Right lobe of liver (tissue), 6 donors: ENCODE measurements around the gene ARHGAP27. TPM values are rescaled to one million over a fixed set of nuclear protein-coding genes. Genes with fewer than 3 reads are reported as not detected.
A peak's percentile ranks its signal among the peaks of the same experiment; 100 is the strongest.
"Not testable (repeated sequence)": the region's sequence is repeated elsewhere in the genome, so short reads cannot be mapped to it uniquely, and the experiment has no call there.

Source experiments
- ATAC-seq, 4 donors: fragments of 200-7000 bp; cut with Tn5 transposase; one replicate each; pipeline ENCODE4 v1.9.1; 2020; ENCODE audit warnings: mild to moderate bottlenecking in 4 of 4, moderate library complexity in 4 of 4
- DNase-seq, 3 donors: peaks; one replicate each; pipeline ENCODE4 v3.0.0-alpha.2; 2020
- H3K27ac ChIP-seq, 3 donors: fragments of 200-600 bp; one replicate each; pipeline ENCODE4 v1.8.0; 2022
- H3K27me3 ChIP-seq, 2 donors: fragments of 200-600 bp; one replicate each; pipeline ENCODE4 v1.8.0; 2022
- H3K36me3 ChIP-seq, 4 donors: fragments of 200-600 bp; sonication (generic) in 1 of 4; one replicate each; pipeline versions ENCODE4 v1.5.1 to v1.8.0; 2017 to 2022; ENCODE audit warnings: control low read depth in 1 of 4
- H3K4me1 ChIP-seq, 4 donors: fragments of 200-600 bp; sonication (generic) in 1 of 4; one replicate each; pipeline versions ENCODE4 v1.5.1 to v1.8.0; 2017 to 2022; ENCODE audit warnings: control low read depth in 1 of 4
- H3K4me3 ChIP-seq, 3 donors: fragments of 200-600 bp; one replicate each; pipeline ENCODE4 v1.8.0; 2022
- H3K9me3 ChIP-seq, 4 donors: fragments of 200-600 bp; sonication (generic) in 1 of 4; one replicate each; pipeline versions ENCODE4 v1.5.1 to v1.8.0; 2017 to 2022; ENCODE audit warnings: control low read depth in 1 of 4
- POLR2A ChIP-seq: fragments of 450-650 bp; IDR thresholded peaks from one replicate; pipeline ENCODE4 v1.6.1; 2017; ENCODE audit warnings: antibody characterized with exemption, mild to moderate bottlenecking
- WGBS: methylation state at CpG from one replicate; pipeline ENCODE4 v1.1.6; 2018; ENCODE audit warnings: low coverage, low lambda C conversion rate; ENCODE audit not compliant: insufficient coverage; ENCODE audit errors: missing lambda C conversion rate; 5-methylcytosine and 5-hydroxymethylcytosine counted together
- intact Hi-C, 2 donors: fragments of 100-400 bp; cut with DNase I; formaldehyde crosslinking; loops; one replicate each; pipeline versions ENCODE4 v1.11.2 to v1.14.1; 2022
- long read RNA-seq: library from polyadenylated mRNA; unstranded; transcript quantifications from one replicate; pipeline ENCODE4 v2.0.0, GENCODE V29; 2019
- total RNA-seq, 6 experiments: library from RNA; depleted of rRNA in 2 of 6; stranded (reverse); fragments of >200 nt in 2 of 6; fragmentation: NEBNext Ultra II Directional in 3 of 6; extraction: Animal tissue kit (Norgen Biotek cat#: 25700) in 3 of 6; gene quantifications; one replicate each; pipeline versions ENCODE4 v1.1.0 to v1.2.4, GENCODE V29; 2016 to 2023
- TF ChIP-seq, protein P1 (sequence below), 4 donors: fragments of 200-600 bp in 3 of 4; fragments of 450-650 bp in 1 of 4; IDR thresholded peaks; one replicate each; pipeline versions ENCODE4 v1.5.1 to v1.8.0; 2016 to 2022; ENCODE audit warnings: antibody characterized with exemption in 4 of 4, mild to moderate bottlenecking in 2 of 4
- donor health status: DM: no; HTN: yes; CAD: no.
- donor health status: DM: no; HTN: no; CAD: no.
- donor health status: DM: no; HTN: no; CAD: no.
- donor health status: DM: no; HTN: yes; CAD: no.
- donor health status: DM: no; HTN: yes; CAD: no.

Gene ARHGAP27
- total RNA-seq, result 1 to 10 TPM; 4.9 to 9.3 (median 6.8) TPM
- long read RNA-seq, result 0 reads

DNA sequence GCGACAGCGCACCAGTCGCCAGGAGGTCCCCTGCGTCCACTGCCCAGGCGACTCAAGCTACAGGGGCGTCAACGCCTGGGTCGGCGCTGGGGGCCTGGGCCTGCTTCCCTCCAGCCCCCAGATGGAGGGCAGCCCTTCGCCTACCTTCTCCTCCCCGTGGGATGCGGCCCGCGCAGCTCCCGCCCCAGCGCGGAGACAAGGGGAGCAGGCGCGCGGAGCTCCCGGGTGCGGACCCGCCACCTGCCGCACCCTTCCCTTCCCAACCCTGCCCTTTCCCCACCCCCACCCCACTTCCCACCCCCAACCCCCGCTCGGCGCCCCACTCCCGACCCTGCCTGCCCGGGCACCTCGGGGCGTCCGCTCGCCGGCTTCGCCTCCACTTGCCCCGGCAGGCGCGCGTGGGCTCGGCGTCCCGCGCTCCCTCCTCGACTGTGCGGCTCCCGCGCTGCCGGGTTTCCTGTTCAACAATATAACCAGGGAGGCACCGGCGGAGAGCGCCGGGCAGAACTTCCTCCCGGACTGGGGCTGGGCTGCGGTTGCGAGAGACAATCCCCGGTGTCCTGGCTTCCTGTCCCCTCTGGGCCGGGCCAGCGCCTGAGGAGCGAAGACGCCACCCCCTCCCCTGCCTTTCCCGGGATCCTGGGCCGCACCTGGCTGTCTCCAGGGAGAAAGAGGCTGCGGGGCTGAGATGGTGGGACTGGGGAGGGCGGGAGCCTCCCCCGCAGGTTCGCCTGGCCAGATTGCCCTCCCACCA, at the start of gene ARHGAP27:
ARHGAP27 (minus strand) TSS at position 466 of the 754 bp plus-strand sequence. CDS start 2,591 bp downstream, outside the sequence.
- Histone ChIP-seq H3K36me3 (peaks cover 0 to 5% (median 0%) of the 10 kb centered on the region in 4 donors), H3K27me3 (peaks cover 0 to 19% of the 10 kb centered on the region in 2 donors), H3K9me3 (no peaks in the 10 kb centered on the region), H3K4me3 (peak within 1 kb of the TSS; percentile 41 to 51 (median 46)), H3K27ac (peak within 1 kb of the TSS in 2 of 3 donors; percentile 9 to 60), H3K4me1 (peaks cover 0 to 25% (median 5%) of the 10 kb centered on the region in 4 donors)
- WGBS, result 0% methylated on average over 1 of the region's 66 CpGs
- no peak for TF ChIP-seq POLR2A
- TF ChIP-seq, protein P1, sequence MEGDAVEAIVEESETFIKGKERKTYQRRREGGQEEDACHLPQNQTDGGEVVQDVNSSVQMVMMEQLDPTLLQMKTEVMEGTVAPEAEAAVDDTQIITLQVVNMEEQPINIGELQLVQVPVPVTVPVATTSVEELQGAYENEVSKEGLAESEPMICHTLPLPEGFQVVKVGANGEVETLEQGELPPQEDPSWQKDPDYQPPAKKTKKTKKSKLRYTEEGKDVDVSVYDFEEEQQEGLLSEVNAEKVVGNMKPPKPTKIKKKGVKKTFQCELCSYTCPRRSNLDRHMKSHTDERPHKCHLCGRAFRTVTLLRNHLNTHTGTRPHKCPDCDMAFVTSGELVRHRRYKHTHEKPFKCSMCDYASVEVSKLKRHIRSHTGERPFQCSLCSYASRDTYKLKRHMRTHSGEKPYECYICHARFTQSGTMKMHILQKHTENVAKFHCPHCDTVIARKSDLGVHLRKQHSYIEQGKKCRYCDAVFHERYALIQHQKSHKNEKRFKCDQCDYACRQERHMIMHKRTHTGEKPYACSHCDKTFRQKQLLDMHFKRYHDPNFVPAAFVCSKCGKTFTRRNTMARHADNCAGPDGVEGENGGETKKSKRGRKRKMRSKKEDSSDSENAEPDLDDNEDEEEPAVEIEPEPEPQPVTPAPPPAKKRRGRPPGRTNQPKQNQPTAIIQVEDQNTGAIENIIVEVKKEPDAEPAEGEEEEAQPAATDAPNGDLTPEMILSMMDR (IDR thresholded peaks at IDR 0.05), result no peak
- peak; percentile 63 to 76 (median 70) for DNase-seq
- intact Hi-C loops, result no loop called here
- ATAC-seq, result peak; percentile 24 to 45 (median 35)

- H3K4me1 ChIP-seq, H3K9me3 ChIP-seq, H3K27me3 ChIP-seq, ATAC-seq, DNase-seq, H3K4me3 ChIP-seq, H3K27ac ChIP-seq, H3K36me3 ChIP-seq, intact Hi-C loops: not testable (repeated sequence)
- WGBS, result no CpG with 5 or more reads among the region's 4 CpGs
These were observed 49.6 kb upstream of the ARHGAP27 start for GRCh38 chr17:45482317-45482716.

DNA sequence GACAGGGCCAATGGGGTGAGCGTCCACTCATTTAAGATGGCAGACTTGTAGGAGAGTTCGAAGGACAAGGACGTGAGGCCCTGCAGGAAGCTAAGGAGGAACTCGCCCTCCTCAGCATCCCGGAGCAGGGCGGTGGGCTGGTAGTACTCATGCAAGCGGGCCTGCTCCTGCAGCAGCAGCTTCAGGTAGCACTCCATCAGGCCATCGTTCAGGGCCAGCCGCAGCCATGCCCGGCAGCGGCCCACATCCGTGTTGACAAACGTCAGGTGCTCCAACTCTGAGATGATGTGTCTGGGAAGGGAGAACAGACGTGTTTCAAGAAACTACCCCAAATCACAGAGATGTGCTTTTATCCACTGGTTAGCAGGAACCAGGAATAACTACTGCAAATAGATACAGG, 42.8 kb upstream of the ARHGAP27 start:
- intact Hi-C loops, ATAC-seq: not testable (repeated sequence)

DNA sequence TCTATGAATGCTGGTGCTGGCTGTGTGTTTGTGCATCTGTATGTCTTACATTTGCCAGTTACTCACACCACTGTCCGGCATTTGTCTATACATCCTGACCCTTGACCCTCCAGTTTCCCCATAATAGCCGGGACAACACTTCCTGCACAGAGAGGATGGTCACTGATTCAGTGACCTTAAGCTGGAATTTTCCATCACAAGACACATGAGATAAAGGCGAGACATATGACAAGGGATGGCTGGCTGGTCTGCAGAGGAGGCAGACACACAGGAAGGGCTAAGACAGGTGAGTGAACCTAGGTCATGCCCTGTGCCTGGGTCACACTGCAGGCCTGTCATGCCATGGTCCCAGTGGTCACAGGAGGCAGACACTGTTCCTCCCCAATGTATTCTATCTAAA, 39.6 kb upstream of the ARHGAP27 start:
- peak in 1 of 4 donors; percentile 50 for ATAC-seq
- WGBS, result 56% methylated on average over 2 of the region's 3 CpGs
- H3K9me3 ChIP-seq, H3K4me1 ChIP-seq, DNase-seq, intact Hi-C loops, H3K27ac ChIP-seq, H3K27me3 ChIP-seq, H3K4me3 ChIP-seq: not testable (repeated sequence)
- peaks cover 0 to 14% (median 0%) of the 10 kb centered on the region in 4 donors for H3K36me3 ChIP-seq

More for the DNA sequence above, 42.8 kb upstream of the ARHGAP27 start:
- WGBS, result 100% methylated on average over 1 of the region's 14 CpGs
- not testable (repeated sequence) for H3K27me3 ChIP-seq, H3K4me3 ChIP-seq, DNase-seq, H3K4me1 ChIP-seq, H3K27ac ChIP-seq, H3K9me3 ChIP-seq
- H3K36me3 ChIP-seq, result peaks cover 0 to 14% (median 1%) of the 10 kb centered on the region in 4 donors

DNA sequence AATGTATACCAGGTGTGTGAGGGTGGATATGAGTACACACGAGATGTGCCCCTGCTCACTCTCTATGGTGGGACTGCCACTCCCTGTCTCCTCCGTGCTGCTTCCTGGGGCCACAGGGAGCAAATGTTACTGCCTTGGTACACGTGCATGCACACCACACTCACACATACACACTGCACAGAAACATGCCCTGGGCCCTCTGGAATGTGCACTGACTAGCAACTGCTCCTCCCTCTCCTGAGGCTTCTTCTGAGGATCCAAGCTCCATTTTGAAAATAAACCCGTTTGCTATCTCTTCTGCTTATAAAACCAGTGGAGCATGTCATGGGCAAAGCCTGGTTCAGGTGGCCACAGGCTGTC, 36.5 kb upstream of the ARHGAP27 start:
- ATAC-seq, H3K4me1 ChIP-seq, H3K27ac ChIP-seq, H3K36me3 ChIP-seq, H3K9me3 ChIP-seq, intact Hi-C loops, H3K27me3 ChIP-seq, DNase-seq, H3K4me3 ChIP-seq: not testable (repeated sequence)
- no CpG with 5 or more reads among the region's 4 CpGs for WGBS

DNA sequence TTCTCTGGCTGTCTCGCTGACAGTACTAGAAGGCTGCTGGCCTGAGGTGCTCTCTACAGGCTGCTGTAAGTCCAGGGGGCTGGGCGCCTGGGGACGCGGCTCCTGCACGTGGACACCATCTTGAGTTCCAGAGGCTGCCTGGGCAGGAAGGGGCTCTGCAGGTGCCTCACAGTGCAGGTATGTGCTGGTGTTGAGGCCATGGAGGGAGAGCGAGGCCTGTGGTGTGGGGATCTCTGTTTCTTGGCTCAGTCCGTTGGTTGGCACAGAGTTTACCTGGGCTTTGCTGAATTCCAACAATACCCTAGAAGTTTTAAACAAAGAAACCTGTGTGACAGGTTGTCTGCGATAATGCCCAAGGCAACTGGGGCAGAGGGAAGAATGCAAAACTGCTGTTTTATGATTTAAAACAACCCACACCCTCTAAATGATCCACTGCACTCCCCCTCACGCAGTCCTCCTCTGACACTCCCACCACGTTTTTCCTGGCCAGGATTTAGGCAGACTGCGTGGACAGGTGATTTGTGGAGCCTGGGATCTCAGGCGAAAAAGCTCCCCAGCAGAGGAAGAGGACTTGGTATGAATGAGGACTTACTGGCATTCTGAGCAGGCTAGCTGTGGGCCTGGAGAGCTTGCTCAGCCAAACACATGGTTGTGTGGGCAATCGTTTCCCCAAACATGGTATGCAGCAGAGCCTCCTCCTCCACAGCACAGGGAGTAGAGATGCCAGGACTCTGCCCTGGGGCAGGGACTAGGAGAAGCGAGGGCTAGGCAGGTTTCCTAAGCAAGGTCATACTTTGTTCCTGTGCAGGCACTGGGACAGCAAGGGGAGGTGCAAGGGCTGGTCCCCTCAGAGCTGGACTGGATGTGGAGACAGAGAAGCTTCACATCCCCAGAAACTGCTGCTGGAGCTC, 35.9 kb upstream of the ARHGAP27 start:
- H3K4me1 ChIP-seq, DNase-seq, intact Hi-C loops, H3K9me3 ChIP-seq, H3K36me3 ChIP-seq, H3K27ac ChIP-seq, H3K4me3 ChIP-seq, H3K27me3 ChIP-seq: not testable (repeated sequence)
- 57% methylated on average over 2 of the region's 14 CpGs for WGBS
- peak in 1 of 4 donors; percentile 17 for ATAC-seq

- intact Hi-C loops, result not testable (repeated sequence)
These were observed 29.1 kb upstream of the ARHGAP27 start for GRCh38 chr17:45461524-45462327.

DNA sequence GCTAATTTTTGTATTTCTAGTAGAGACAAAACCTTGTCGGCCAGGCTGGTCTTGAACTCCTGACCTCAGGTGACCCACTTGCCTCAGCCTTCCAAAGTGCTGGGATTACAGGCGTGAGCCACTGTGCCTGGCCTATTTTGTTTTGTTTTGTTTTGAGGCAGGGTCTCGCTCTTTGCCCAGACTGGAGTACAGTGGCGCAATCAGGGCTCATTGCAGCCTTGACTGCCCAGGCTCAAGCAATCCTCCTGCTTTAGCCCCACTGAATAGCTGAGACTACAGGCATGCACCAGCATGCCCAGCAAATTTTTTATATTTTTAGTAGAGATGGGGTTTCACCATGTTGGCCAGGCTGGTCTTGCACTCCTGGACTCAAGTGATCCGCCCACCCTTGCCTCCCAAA, 27.8 kb upstream of the ARHGAP27 start:
- H3K27ac ChIP-seq, H3K36me3 ChIP-seq, H3K9me3 ChIP-seq, H3K4me1 ChIP-seq, H3K4me3 ChIP-seq, ATAC-seq, H3K27me3 ChIP-seq, DNase-seq, intact Hi-C loops: not testable (repeated sequence)
- WGBS, result 100% methylated on average over 3 of the region's 5 CpGs

More at GRCh38 chr17:45461524-45462327, 29.1 kb upstream of the ARHGAP27 start:
- H3K4me1 ChIP-seq, H3K27me3 ChIP-seq, H3K4me3 ChIP-seq, H3K27ac ChIP-seq, H3K36me3 ChIP-seq, H3K9me3 ChIP-seq, DNase-seq: not testable (repeated sequence)
- peak; percentile 59 to 97 (median 72) for ATAC-seq
- WGBS, result 60% methylated on average over 2 of the region's 8 CpGs

DNA sequence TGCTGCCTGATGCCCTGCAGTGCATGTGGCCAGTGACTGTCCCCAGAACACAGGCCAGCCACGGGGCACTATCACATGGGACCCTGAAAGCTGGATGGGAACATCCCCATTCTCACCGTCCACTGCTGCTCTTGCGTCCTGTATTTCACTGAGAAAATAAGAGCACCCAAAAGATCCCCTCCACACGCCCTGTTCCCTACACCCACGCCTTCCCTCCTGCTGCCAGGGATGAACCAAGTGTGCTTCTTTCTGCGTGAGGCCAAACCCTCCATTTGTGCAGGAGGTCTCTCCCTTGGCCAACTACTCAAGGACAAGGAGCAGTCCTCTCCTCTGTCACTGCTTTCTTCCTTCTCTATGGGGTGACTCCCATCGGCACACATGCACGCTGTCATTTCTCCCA, 21.7 kb upstream of the ARHGAP27 start:
- DNase-seq, ATAC-seq, intact Hi-C loops, H3K9me3 ChIP-seq, H3K27me3 ChIP-seq, H3K27ac ChIP-seq, H3K4me1 ChIP-seq, H3K4me3 ChIP-seq, H3K36me3 ChIP-seq: not testable (repeated sequence)
- 100% methylated on average over 3 of the region's 8 CpGs for WGBS
